ENCODE measurements around the gene VDAC1.
"Not testable (repeated sequence)": the region's sequence is repeated elsewhere in the genome, so short reads cannot be mapped to it uniquely, and the experiment has no call there.

Gene VDAC1

DNA sequence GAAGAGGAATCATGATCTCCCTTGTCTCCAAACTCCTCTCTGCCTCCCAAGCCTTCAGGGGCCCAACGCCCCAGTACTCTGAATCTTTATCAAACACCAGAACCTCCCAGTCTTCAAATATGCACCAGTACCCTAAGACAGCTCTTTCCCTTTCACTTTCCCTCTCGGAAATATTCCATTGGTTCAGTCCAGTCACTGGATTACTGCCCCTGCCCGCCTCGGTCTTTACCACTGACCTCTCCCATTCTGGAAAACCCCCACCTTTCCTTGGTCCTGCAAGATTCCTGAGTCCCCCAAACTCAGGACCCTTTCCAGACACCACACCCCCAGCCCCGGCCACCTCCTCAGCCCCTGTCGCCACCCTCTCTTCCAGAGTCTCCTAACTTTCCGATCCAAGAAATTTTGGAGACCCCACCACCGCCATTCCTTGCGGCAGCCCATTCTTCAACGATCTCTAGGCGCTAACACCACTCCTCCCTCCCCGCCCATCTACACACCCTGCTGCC lies 37.0 kb downstream of the VDAC1 start:
- no peak for DNase-seq (ENCODE audit: low read depth)

- no peak for DNase-seq (ENCODE audit: low read depth)
Measured at GRCh38 chr5:133967124-133967523, 37.7 kb downstream of the VDAC1 start.

- no peak for DNase-seq (ENCODE audit: low read depth)
Measured at GRCh38 chr5:133966090-133966489, 38.7 kb downstream of the VDAC1 start.

DNA sequence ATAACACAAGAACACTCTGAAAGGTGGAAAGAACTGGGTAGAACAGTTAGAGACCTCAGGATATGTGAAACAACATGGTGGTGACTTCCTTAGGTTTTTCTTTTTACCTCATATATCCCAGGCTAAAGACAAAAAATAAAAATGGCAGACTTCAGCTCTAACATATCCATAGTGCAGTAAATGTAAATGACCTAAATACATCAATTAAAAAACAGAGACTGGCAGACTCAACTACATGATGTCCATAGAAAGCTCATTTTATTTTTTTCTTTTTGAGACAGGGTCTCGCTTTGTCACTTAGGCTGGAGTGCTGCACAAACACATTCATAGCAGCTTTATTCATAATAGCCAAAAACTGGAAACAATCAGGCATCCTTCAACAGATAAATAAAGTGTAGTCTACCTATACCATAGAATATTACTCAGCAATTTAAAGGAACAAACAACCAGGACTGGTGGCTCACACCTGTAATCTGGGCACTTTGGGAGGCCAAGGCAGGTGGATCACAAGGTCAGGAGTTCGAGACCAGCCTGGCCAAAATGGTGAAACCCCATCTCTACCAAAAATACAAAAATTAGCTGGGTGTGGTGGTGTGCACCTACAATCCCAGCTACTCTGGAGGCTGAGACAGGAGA lies 41.2 kb downstream of the VDAC1 start:
- DNase-seq (ENCODE audit: low read depth), result no peak

- no peak for DNase-seq (ENCODE audit: low read depth)
Measured at GRCh38 chr5:133962801-133963476, 41.8 kb downstream of the VDAC1 start.

- no peak for DNase-seq (ENCODE audit: low read depth)
Measured at GRCh38 chr5:133962131-133962530, 42.6 kb downstream of the VDAC1 start.

GRCh38 chr5:133959643-133960042 lies 45.1 kb downstream of the VDAC1 start:
- DNase-seq (ENCODE audit: low read depth), result no peak

DNA sequence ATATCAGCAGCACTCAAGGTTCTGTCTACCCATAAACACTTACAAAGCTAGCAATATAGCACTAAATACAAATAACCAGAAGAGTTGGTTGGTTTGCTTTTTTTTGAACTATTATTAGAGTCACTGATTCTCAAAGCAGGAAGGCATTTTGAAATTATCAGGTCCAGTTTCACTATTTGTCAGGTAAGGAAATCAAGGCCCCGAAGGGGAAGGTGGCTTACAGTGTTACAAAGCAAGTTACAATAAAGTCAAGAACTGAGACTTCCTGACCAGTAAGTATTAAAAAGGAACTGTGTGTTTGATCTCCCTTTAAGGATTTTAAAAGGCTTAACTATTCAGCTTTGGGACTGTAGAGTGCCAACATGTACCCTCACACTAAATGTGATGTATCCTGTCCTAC lies 47.2 kb downstream of the VDAC1 start:
- DNase-seq (ENCODE audit: low read depth), result no peak

- no peak for DNase-seq (ENCODE audit: low read depth)
Measured at GRCh38 chr5:133957080-133957479, 47.7 kb downstream of the VDAC1 start.

GRCh38 chr5:133956196-133956595 lies 48.6 kb downstream of the VDAC1 start:
- DNase-seq (ENCODE audit: low read depth), result not testable (repeated sequence)

- no peak for DNase-seq (ENCODE audit: low read depth)
Measured at GRCh38 chr5:133953568-133954145, 51.1 kb downstream of the VDAC1 start.

DNA sequence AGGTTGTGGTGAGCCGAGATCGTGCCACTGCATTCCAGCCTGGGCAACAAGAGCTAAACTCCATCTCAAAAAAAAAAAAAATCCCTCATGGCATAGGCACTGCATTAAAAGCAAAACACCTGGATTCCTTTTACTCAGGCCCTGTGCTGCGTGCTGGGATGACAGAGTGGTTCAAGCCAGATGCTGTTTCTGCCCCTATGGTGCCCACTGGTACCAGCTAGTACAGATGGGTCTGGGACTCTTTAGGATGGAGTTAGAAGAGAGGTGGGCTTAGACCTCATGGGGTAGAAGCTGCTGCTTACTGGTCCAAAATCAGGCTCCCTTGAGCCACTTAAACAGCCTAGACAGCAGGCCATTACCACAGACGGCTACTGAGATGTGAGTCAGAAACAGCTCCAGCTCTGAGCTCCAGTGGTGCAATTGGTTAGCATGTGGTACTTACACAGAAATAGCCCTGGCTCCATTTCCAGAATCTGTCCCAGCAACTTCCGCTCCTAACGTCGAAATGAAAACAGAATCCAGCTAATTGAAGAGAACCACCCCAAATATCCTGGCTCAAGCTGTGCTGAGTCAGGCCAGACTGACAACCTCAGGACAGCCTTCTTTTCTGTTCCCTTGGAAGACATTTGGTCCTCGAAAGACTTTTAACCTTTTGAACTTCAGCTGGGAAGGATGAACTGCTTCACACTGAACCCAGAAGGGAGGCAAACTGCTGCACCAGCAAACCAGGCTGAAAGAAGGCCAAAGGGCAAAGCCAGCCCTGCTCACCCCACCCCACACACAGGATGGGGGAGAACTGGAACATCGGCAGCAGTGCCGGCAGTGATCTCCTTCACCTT lies 51.8 kb downstream of the VDAC1 start:
- no peak for DNase-seq (ENCODE audit: low read depth)

DNA sequence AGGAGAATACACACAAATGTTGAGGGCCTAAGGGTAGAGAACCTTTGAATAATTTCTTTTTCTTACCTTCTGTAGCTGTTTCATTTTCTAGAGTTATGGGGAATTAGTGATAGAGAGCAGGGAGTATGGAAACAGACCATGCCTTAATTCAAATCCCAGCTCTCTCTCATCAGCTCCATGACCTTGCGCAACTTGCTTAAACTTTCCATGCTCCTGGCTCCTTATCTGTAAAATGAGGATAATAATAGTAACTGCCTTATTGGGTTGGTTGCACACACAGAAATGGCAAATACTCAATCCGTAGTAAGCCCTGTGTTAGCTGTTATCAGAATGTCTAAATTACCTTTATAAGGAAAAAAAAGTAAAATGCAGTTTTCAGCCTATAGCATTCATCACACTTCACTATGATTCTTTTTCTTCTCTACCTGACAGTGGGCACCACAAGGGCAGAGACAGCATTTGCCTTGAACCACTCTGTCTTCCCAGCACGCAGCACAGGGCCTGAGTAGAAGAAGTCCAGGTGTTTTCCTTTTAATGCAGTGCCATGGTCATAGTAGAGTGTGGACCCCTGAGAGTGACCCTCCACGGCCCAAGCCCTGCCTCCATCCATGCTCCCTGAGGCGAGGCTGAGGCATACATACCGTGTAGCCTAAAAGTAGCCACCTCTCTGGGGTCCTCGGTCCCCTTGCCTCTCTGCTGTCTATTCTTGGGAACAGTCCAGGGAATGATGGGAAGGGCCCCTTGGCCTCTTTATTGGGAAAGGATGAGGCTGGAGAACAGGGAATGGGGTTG lies 53.8 kb downstream of the VDAC1 start:
- no peak for DNase-seq (ENCODE audit: low read depth)

GRCh38 chr5:133948721-133949120 lies 56.1 kb downstream of the VDAC1 start:
- DNase-seq (ENCODE audit: low read depth), result no peak

- DNase-seq (ENCODE audit: low read depth), result no peak
Measured at GRCh38 chr5:133947431-133947841, 57.3 kb downstream of the VDAC1 start.

GRCh38 chr5:133945568-133945967 lies 59.2 kb downstream of the VDAC1 start:
- no peak for DNase-seq (ENCODE audit: low read depth)

DNA sequence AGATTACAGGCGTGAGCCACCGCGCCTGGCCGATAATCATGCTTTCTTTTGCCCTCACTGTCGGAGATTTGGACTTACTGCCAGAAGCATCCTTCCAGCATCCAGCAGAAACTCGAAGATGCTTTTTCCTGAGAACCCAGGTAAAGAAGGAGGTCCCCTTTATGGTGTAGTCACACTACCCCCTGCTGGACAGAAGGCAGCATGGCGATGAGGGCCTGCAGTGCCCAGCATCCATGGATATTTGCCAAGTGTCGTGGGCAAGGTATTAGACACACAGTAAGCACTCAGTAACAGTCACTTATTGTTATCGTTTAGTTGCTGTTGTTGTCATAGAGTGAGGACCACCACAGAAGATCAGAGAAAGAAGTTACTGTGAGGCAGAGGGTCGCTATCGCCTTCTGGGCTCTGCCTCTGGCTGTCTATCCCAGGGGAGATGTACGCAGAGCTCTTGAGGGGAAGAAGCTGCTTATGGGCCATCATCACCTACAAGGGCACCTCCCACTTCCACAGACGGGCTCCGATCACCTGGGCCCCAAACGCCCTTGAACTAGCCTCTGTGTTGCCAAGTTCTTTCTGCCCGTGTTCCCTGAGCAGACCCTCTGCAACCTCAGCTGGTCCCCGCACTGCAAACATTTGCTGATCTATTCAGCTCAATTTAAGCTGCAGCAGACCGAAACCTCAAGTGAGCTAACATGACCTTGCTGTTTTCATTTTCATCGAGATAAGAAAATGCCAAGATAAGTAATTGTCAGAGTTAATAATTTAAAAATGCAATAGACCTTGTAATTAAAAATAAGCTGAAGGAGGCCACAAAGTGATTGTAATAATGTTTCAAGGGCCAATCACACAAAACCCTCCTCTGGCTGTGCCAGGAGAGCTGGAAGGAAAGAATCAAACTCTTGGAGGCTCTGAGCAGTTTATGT lies 60.3 kb downstream of the VDAC1 start:
- DNase-seq (ENCODE audit: low read depth), result no peak

- no peak for DNase-seq (ENCODE audit: low read depth)
Measured at GRCh38 chr5:133943475-133943817, 61.3 kb downstream of the VDAC1 start.

- DNase-seq (ENCODE audit: low read depth), result no peak
Measured at GRCh38 chr5:133942614-133943474, 61.9 kb downstream of the VDAC1 start.
